ENCODE results near the gene MRI1.

DNA sequence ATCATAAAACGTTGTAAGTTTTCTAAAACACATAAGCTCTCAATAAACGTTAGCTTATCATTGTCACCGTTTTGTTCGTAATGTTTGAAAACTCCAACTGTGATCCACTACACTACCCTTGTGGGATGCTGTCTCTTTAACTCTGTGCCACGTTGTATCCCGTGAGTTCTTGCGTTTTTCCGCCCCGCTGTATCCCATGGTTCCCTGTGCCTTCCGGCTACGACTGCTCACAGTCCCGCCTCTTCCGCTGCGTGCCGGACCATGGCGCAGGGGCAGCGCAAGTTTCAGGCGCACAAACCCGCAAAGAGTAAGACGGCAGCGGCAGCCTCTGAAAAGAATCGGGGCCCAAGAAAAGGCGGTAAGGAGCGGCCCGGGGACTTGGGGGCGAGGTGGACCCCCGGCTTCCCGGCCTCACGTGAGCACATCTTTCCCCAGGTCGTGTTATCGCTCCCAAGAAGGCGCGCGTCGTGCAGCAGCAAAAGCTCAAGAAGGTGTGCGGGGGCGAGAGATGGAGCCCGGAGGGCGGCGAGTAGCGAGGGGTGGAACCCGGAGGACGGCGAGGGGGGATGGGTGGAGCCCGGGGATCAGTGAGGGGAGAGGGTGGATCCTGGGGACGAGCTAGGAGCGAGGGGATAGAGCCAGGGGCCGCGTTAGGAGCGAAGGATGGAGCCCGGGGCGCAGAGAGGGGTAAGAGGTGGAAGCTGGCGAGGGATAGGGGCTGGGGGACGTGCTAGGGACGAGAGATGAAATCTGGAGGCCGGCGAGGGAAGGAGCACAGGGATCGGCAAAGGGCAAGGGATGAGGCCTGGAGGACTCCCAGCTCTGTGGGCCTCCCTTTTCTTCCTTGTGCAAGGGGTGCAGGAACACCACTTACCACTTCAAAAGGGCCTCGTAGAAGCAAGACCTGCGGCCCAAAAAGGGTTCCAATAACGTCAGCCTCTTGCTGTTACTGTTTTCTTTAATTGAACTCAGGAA is 10.2 kb downstream of the MRI1 start, which contains the start of gene C19orf53:
- TF ChIP-seq, protein P1, sequence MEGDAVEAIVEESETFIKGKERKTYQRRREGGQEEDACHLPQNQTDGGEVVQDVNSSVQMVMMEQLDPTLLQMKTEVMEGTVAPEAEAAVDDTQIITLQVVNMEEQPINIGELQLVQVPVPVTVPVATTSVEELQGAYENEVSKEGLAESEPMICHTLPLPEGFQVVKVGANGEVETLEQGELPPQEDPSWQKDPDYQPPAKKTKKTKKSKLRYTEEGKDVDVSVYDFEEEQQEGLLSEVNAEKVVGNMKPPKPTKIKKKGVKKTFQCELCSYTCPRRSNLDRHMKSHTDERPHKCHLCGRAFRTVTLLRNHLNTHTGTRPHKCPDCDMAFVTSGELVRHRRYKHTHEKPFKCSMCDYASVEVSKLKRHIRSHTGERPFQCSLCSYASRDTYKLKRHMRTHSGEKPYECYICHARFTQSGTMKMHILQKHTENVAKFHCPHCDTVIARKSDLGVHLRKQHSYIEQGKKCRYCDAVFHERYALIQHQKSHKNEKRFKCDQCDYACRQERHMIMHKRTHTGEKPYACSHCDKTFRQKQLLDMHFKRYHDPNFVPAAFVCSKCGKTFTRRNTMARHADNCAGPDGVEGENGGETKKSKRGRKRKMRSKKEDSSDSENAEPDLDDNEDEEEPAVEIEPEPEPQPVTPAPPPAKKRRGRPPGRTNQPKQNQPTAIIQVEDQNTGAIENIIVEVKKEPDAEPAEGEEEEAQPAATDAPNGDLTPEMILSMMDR (IDR thresholded peaks at IDR 0.05; ENCODE audit: insufficient read depth, low read length, poor library complexity, severe bottlenecking), result no peak
- no peak for TF ChIP-seq EZH2phosphoT487 (conservative IDR thresholded peaks at IDR 0.05; ENCODE audit: low read length)
